Measurements from ENCODE around the gene PPARD.
"Not testable (repeated sequence)": the region's sequence is repeated elsewhere in the genome, so short reads cannot be mapped to it uniquely, and the experiment has no call there.

Gene PPARD

GRCh38 chr6:35312076-35312800, 30.1 kb upstream of the PPARD start:
- DNase-seq (ENCODE audit: low spot score) = no peak

GRCh38 chr6:35312807-35313206, 29.6 kb upstream of the PPARD start:
- DNase-seq (ENCODE audit: low spot score) = no peak

DNA sequence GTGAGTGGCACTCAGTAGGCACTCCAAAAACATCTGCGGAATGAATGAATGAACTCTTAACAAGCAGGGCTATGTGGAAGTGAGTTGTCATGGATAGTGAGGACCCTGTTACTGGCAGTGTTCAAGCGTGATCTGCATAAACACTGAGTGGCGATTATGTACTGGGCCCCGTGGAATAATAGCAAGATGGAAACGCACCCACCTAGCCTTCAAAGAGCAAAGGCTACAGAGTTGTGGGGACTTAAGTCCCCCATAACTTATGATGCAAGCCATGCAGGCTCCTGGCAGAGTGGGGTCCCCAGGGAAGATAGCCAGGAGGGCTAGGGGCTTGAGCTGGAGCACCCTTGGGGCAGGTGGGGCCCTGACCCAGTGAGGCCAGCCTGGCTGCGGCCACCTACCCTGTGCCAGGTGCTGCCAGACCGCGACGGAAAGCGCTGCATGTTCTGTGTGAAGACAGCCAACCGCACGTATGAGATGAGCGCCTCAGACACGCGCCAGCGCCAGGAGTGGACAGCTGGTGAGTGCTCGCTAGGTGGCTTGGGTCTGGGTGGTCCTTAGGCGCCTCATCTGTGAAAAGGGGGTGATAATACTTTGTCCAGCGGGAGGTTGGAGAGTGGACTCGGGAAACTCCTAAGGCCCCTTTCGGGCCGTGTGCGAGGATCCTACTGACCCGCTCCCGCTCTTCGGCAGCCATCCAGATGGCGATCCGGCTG, 24.7 kb upstream of the PPARD start:
- no peak for DNase-seq (ENCODE audit: low spot score)

DNA sequence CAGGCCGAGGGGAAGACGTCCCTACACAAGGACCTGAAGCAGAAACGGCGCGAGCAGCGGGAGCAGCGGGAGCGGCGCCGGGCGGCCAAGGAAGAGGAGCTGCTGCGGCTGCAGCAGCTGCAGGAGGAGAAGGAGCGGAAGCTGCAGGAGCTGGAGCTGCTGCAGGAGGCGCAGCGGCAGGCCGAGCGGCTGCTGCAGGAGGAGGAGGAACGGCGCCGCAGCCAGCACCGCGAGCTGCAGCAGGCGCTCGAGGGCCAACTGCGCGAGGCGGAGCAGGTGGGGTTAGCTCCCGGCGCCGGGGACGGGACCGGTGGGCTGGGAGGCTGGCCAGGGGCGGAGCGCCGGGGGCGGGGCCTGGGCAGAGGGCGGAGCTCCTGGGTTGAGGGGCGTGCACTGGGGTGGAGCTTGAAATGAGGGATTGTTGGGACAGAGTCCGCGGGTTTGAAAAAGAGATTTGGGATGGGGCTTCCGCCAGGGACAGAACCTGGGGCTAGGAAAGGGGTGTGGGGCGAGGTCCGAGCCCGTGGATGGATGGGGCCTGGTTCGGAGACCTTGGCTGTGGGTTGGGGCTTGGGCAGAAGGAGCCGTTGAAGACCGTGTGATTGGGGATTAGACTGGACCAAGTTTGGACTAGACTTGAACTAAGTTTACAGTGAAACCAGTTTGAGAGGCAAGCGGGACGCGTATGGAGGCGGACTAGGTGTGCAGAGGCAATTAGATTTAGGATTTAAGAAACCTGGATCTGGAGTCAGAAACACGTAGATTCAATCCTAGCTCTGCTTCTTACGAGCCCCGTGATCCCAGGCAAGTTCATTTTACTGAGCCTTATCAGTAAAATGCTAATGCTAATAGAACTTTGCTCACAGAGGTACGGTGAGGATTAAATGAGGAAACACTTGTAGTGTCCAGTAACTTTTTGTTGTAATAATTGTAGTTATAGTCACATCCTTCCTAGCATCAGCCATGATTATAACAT, 23.9 kb upstream of the PPARD start:
- DNase-seq (ENCODE audit: low spot score) = peak; percentile 92

DNA sequence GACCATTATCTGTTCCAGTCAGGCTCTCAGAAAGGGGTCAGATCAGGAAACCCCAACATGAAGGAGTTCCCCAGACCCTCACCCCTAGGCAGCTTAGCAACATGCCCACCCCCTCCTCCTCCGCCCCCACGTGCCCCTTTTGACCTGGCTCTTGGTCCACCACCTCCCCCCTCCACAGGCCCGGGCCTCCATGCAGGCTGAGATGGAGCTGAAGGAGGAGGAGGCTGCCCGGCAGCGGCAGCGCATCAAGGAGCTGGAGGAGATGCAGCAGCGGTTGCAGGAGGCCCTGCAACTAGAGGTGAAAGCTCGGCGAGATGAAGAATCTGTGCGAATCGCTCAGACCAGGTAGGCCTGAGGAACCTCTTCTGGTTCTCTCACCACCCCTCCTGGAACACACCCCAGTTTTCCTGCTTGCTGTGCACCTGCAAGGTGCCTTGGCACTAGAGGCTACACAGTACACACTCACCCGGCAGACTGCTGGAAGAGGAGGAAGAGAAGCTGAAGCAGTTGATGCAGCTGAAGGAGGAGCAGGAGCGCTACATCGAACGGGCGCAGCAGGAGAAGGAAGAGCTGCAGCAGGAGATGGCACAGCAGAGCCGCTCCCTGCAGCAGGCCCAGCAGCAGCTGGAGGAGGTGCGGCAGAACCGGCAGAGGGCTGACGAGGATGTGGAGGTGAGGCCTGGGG, 22.9 kb upstream of the PPARD start:
- no peak for DNase-seq (ENCODE audit: low spot score)

DNA sequence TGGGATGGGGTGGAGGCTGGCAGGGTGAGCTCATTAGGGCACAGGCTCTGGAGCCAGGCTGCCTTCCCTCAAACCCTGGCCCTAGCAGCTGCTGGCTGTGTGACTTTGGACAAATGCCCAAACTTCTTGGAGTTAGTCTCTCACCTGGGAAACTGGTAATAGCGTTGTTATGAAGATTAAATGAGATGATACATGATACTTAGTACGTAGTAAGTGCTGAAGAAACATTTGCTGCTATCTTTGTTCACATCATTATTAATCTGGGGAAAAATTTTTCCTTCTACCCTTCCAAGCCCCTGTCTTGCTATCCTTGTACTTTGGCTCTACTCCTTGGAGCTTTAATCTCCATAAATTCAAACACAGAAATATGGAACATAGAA, 22.3 kb upstream of the PPARD start:
- no peak for DNase-seq (ENCODE audit: low spot score)

DNA sequence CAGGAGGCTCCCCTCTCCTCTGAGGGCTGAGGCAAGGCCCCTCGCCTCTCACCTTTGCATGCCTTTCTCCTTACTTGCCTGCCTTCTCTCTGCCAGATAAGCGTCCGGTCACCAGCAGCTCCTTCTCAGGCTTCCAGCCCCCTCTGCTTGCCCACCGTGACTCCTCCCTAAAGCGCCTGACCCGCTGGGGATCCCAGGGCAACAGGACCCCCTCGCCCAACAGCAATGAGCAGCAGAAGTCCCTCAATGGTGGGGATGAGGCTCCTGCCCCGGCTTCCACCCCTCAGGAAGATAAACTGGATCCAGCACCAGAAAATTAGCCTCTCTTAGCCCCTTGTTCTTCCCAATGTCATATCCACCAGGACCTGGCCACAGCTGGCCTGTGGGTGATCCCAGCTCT, 21.3 kb upstream of the PPARD start:
- no peak for DNase-seq (ENCODE audit: low spot score)

DNA sequence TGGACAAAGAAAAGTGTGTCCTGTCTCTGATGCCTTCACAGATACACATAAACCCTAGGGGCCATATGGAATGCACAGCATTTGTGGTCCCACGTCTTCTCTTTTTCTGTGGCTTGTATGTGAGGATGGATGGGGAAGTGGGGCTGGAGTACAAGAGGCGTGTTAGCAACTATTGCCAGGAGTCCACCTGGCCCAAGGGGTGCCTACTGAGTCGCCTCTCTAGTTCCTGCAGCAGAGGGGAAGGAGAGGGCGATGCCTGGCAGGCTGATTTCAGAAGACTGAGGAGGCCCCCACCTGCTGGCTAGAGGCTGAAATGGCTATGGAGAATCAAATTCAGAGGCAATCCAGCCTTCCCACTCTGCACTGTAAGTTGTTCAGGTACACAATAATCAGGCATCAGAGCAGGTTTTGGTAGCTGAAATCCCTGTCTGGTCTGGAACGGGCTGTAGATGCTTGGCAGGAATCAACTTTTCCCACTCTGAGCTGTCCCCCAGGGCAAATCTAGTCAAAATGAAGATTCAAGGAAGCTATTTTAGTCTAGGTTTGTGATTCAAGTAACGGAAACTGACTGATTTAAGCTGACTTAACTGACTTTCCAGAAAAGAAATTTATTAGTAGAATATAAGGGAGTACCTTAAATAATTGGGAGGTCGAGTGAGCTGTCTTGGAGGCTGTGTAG, 14.9 kb upstream of the PPARD start:
- DNase-seq (ENCODE audit: low spot score) = peak; percentile 63

GRCh38 chr6:35328108-35328723, 14.1 kb upstream of the PPARD start:
- DNase-seq (ENCODE audit: low spot score) = no peak

DNA sequence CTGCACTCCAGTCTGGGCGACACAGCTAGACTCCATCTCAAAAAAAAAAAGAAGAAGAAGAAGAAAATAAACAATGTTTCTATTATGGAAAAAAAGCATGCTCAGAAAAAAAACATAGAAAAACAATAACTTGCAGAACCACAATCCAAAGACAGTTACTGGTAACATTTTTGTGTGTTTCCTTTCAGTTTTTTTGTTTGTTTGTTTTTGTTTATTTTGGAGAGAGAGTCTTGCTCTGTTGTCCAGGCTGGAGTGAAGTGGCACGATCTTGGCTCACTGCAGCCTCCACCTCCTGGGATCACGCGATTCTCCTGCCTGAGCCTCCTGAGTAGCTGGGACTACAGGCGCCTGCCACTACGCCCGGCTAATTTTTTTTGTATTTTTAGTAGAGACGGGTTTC, 13.4 kb upstream of the PPARD start:
- not testable (repeated sequence) for DNase-seq (ENCODE audit: low spot score)

DNA sequence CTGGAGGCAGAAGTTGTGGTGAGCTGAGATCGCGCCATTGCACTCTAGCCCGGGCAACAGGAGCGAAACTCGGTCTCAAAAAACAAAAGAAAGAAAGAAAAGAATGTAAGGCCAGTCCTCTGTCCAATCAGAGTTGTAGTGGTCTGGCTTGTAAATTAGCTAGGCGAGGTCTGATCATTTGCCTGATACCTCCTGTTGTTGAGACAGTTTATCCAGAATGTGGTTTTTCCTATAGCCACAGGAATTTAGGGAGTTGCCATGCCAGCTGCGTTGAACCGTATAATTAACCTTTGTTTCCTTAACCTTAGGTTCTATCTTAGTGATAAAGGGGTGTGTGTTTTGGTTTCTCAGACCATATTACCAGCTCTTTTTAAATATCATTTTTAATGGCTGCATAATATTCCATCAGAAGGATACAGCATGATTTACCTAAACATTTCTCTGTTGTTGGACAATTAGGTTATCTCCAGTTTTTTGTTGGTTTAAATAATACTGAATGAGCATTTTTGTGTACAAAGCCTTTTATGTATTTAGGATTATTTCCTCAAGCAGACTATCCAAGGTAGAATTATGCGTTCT, 11.7 kb upstream of the PPARD start:
- no peak for DNase-seq (ENCODE audit: low spot score)

GRCh38 chr6:35332074-35332887, 10.1 kb upstream of the PPARD start:
- DNase-seq (ENCODE audit: low spot score) = not testable (repeated sequence)

DNA sequence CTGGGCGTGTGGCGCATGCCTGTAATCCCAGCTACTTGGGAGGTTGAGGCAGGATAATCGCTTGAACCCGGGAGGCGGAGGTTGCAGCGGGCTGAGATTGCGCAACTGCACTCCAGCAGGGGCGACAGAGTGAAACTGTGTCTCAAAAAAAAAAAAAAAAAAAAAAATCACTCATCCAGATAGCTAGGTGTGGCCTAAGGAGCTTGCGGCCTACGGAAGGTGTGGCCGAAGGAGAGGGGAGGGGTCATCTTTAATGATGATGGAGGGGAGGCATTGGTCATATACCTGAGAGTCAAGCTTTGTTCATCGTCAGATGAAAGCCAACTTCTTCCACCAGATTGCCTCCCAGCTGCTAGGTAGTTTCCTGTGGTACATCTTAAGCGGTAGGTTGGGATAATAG, 801 bp upstream of the PPARD start:
- no peak for DNase-seq (ENCODE audit: low spot score)

DNA sequence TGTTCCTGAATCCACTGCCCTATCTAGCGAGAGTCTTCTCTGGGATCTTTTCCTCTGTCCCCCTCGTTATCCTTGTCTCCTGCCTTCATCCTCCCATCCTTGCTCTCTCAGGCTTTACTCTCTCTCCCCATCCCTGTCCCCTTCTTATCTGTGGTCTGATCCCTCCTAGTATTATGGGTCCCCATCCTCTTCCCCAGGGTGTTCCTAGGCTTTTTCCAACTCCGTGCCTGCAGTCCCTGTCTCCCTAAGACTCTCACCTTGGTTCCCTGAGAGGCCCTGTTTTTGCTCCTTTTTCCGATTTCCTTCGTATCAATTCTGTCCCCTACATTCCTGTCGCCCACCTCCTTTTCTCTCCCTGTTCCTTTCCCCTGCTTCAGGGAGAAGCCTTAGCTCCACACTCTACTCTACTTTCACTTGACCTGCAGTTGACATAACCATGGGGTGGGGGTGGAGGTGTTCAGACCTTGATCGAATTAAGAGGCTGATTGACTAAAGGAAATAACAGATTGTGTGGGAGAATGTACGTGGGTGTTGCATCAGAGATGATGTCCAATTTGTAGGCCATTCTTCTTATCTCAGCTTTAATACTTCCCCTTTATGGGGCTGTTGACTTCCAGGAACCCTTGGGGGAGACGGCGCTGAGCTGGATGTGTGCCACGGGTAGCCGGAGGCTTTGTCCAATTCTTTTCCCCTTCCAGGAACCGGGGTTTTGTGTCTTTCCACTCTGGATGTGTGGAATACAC, 905 bp downstream of the PPARD start:
- DNase-seq (ENCODE audit: low spot score) = no peak

GRCh38 chr6:35343835-35344550, 1.6 kb downstream of the PPARD start:
- DNase-seq (ENCODE audit: low spot score) = no peak

DNA sequence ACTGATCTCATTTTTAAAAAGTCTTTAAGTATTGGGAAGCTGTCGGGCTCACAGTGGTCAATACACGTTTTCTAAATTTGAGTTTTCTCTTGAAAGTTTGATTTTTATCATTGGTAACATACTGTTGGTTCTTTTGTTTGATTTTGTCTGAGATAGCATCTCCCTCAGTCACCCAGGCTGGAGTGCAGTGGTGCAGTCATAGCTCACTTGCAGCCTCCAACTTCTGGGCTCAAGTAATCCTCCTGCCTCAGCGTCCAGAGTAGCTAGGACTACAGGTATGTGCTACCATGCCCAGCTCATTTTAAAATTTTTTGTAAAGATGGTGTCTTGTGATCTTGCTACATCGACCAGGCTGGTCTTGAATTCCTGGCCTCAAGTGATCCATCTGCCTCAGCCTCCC, 9.1 kb downstream of the PPARD start:
- DNase-seq (ENCODE audit: low spot score) = no peak

DNA sequence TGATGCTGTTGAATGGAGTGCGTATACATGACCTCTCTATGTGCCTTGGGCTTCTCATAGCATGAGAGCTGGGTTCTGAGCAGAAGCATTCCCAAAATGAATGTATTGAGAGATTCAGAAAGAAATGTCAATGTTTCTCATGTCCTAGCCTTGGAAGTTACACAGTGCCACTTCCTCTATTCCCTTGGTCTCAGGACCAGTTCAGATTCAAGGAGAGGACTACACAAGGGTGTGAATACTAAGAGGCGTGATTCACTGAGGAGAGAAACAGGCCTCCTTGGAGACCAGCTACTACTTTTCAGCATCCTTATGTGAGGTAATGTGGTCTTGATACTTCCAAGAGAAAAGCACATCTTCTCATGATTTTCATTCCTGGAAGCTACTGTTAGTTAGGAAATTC, 10.4 kb downstream of the PPARD start:
- DNase-seq (ENCODE audit: low spot score) = no peak

DNA sequence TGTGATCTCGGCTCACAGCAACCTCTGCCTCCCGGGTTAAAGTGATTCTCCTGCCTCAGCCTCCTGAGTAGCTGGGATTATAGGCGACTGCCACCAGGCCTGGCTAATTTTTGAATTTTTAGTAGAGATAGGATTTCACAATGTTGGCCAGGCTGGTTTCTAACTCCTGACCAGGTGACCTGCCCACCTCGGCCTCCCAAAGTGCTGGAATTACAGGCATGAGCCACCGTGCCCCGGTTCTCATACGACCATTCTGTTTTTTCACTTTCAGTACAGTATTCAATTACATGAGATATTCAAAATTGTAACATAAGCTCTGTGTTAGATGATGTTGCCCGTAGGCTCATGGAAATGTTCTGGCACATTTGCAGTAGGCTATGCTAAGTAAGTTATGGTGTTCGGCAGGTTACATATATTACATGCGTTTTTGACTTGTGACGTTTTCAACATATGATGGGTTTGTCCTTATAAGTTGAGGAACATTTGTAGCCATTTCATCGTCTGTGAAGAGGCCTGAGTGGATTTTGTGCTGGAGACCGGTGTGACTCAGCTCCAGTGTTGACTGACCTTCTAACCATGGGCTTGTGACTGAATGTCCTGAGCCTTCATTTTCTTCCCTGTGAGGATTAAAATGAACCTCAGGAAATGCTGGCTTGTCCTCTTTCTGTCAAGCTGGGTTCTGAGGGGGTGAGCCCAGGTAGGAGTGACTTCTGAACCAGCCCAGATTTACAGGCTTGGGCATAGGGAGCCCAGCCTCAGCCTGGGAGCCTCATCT, 12.2 kb downstream of the PPARD start:
- no peak for DNase-seq (ENCODE audit: low spot score)
